HCT116 (cell line): ENCODE data around the gene IQCH. TPM values are rescaled to one million over a fixed set of nuclear protein-coding genes. Genes with fewer than 3 reads are reported as not detected.

Source experiments
- ATAC-seq: fragments of 200-7000 bp; cut with Tn5 transposase; 2 replicates; pipeline ENCODE4 v1.9.1; 2020; ENCODE audit warnings: mild to moderate bottlenecking, moderate library complexity
- BruUV-seq: library from RNA; stranded (reverse); fragments of 400-500 nt; replicated peaks from 2 replicates; lab custom pipeline; 2021; lab: Mats Ljungman, UMichigan
- CTCF ChIA-PET: fragments of 300-600 bp; sonication (Branson Sonifier 250); formaldehyde crosslinking; loops from one replicate; lab custom pipeline; 2021; ENCODE audit warnings: antibody characterized with exemption; lab: Charles Lee
- POLR2A ChIA-PET: fragments of 300-600, 350-600 bp; sonication (Branson Sonifier 250); formaldehyde crosslinking; loops from one replicate; lab custom pipeline; 2021; ENCODE audit warnings: antibody characterized with exemption; lab: Charles Lee
- RAD21 ChIA-PET, 2 experiments: fragments of 300-600 bp; sonication (Branson Sonifier 250); formaldehyde crosslinking; loops; one replicate each; lab custom pipeline; 2023; ENCODE audit warnings: low total read pairs in 2 of 2; ENCODE audit not compliant: uncharacterized antibody in 2 of 2, unreplicated experiment in 2 of 2, low non-redundant PET in 1 of 2; lab: Charles Lee
- DNase-seq: peaks from one replicate; pipeline ENCODE4 v3.0.0-alpha.2; 2010; ENCODE audit warnings: low read depth, low spot score
- H2AFZ ChIP-seq: fragments of 200-600 bp; shearing (Covaris generic), sonication (generic); 2 replicates; pipeline ENCODE4 v1.6.1; 2017; ENCODE audit warnings: low read depth, mixed run types, mixed read lengths, antibody characterized with exemption, low read length; ENCODE audit not compliant: poor library complexity, severe bottlenecking
- H3K27ac ChIP-seq: 2 replicates; pipeline ENCODE4 v1.5.1; 2012; ENCODE audit warnings: low read depth, low read length
- H3K27me3 ChIP-seq: fragments of 200-600 bp; sonication (generic); 2 replicates; pipeline ENCODE4 v1.6.1; 2016; ENCODE audit warnings: mixed run types, low read length, mixed read lengths; ENCODE audit not compliant: insufficient read depth
- H3K36me3 ChIP-seq, 2 experiments: fragments of 200-500 bp in 1 of 2; fragments of 200-600 bp in 1 of 2; sonication (Bioruptor generic) in 1 of 2; sonication (generic) in 1 of 2; 2 replicates each; pipeline versions ENCODE4 v1.5.1 to v1.6.1; 2014 to 2016; ENCODE audit warnings: low read length in 2 of 2, inconsistent platforms in 1 of 2, mixed read lengths in 1 of 2, mixed run types in 1 of 2; ENCODE audit not compliant: insufficient read depth in 2 of 2, control insufficient read depth in 1 of 2
- H3K4me1 ChIP-seq, 2 experiments: fragments of 200-600 bp in 1 of 2; sonication (generic) in 1 of 2; 2 replicates each; pipeline versions ENCODE4 v1.5.1 to v1.6.1; 2012 to 2017; ENCODE audit warnings: low read length in 2 of 2, inconsistent platforms in 1 of 2, mild to moderate bottlenecking in 1 of 2, mixed read lengths in 1 of 2, mixed run types in 1 of 2, moderate library complexity in 1 of 2; ENCODE audit not compliant: insufficient read depth in 2 of 2, control insufficient read depth in 1 of 2
- H3K4me2 ChIP-seq: fragments of 200-600 bp; sonication (generic); 2 replicates; pipeline ENCODE4 v1.6.1; 2017; ENCODE audit warnings: mixed run types, low read length, mixed read lengths
- H3K4me3 ChIP-seq, 2 experiments: fragments of 200-600 bp in 1 of 2; sonication (generic) in 1 of 2; replicated peaks in 1 of 2; 2 replicates each; pipeline ENCODE4 v1.5.1; 2011 to 2016; ENCODE audit warnings: low read length in 2 of 2, control low read depth in 1 of 2, low read depth in 1 of 2, mild to moderate bottlenecking in 1 of 2, mixed read lengths in 1 of 2, mixed run types in 1 of 2
- H3K79me2 ChIP-seq: fragments of 200-600 bp; sonication (generic); 2 replicates; pipeline ENCODE4 v1.6.1; 2017; ENCODE audit warnings: mild to moderate bottlenecking, mixed run types, low read length, moderate library complexity, mixed read lengths; ENCODE audit not compliant: insufficient read depth
- H3K9ac ChIP-seq: fragments of 200-600 bp; sonication (generic); 2 replicates; pipeline ENCODE4 v1.6.1; 2016; ENCODE audit warnings: low read length, mixed read lengths
- H3K9me2 ChIP-seq: fragments of 200-600 bp; sonication (generic), shearing (Covaris generic); 2 replicates; pipeline ENCODE4 v1.6.1; 2017; ENCODE audit warnings: mixed run types, mild to moderate bottlenecking, moderate library complexity; ENCODE audit not compliant: insufficient read depth
- H3K9me3 ChIP-seq, 2 experiments: fragments of 200-500 bp in 1 of 2; fragments of 200-600 bp in 1 of 2; sonication (Bioruptor generic) in 1 of 2; sonication (generic) in 1 of 2; 2 replicates each; pipeline ENCODE4 v1.6.1; 2014 to 2017; ENCODE audit warnings: low read length in 2 of 2, mixed read lengths in 2 of 2, inconsistent platforms in 1 of 2, low read depth in 1 of 2, mild to moderate bottlenecking in 1 of 2, mixed run types in 1 of 2, moderate library complexity in 1 of 2; ENCODE audit not compliant: control insufficient read depth in 1 of 2, insufficient read depth in 1 of 2
- H4K20me1 ChIP-seq: fragments of 200-600 bp; sonication (generic), shearing (Covaris generic); 2 replicates; pipeline ENCODE4 v1.6.1; 2017; ENCODE audit warnings: mixed run types, mild to moderate bottlenecking, moderate library complexity; ENCODE audit not compliant: insufficient read depth
- ATF3 ChIP-seq: IDR thresholded peaks from 2 replicates; pipeline ENCODE4 v1.6.1; 2012
- CBX3 ChIP-seq: IDR thresholded peaks from 2 replicates; pipeline ENCODE4 v1.6.1; 2012; ENCODE audit warnings: low read depth
- CTCF ChIP-seq, 3 experiments: fragments of 200-600 bp in 1 of 3; sonication (generic) in 1 of 3; IDR thresholded peaks in 2 of 3; conservative IDR thresholded peaks in 1 of 3; 2 replicates each; pipeline ENCODE4 v1.5.1; 2012 to 2017; ENCODE audit warnings: low read depth in 2 of 3, low read length in 2 of 3, antibody characterized with exemption in 1 of 3, borderline replicate concordance in 1 of 3, control low read depth in 1 of 3, mild to moderate bottlenecking in 1 of 3, mixed read lengths in 1 of 3, mixed run types in 1 of 3, moderate library complexity in 1 of 3; ENCODE audit not compliant: insufficient read depth in 1 of 3
- EGR1 ChIP-seq: IDR thresholded peaks from 2 replicates; pipeline ENCODE4 v1.6.1; 2012; ENCODE audit warnings: low read depth
- FOSL1 ChIP-seq: IDR thresholded peaks from 2 replicates; pipeline ENCODE4 v1.6.1; 2012; ENCODE audit warnings: low read depth
- POLR2A ChIP-seq: IDR thresholded peaks from 2 replicates; pipeline ENCODE4 v1.7.0; 2011; ENCODE audit warnings: borderline replicate concordance; ENCODE audit not compliant: insufficient read depth, insufficient read length; ENCODE audit errors: extremely low read depth
- POLR2AphosphoS5 ChIP-seq: IDR thresholded peaks from 2 replicates; pipeline ENCODE4 v1.6.1; 2011; ENCODE audit warnings: mild to moderate bottlenecking, low read depth, low read length, moderate library complexity
- RAD21 ChIP-seq: IDR thresholded peaks from 2 replicates; pipeline ENCODE4 v1.6.1; 2012; ENCODE audit warnings: low read depth, mild to moderate bottlenecking
- SP1 ChIP-seq: IDR thresholded peaks from 2 replicates; pipeline ENCODE4 v1.6.1; 2012; ENCODE audit warnings: low read depth
- SRF ChIP-seq: IDR thresholded peaks from 2 replicates; pipeline ENCODE4 v1.6.1; 2012; ENCODE audit warnings: low read depth
- ZBTB33 ChIP-seq: IDR thresholded peaks from 2 replicates; pipeline ENCODE4 v1.6.1; 2011; ENCODE audit warnings: mild to moderate bottlenecking, low read length, moderate library complexity; ENCODE audit not compliant: insufficient replicate concordance; ENCODE audit errors: extremely low read depth
- ZFX ChIP-seq: fragments of 450-650 bp; IDR thresholded peaks from 2 replicates; pipeline ENCODE4 v1.6.1; 2017
- ZNF274 ChIP-seq: fragments of 200-500 bp; sonication (Bioruptor generic); IDR thresholded peaks from 2 replicates; pipeline ENCODE4 v1.6.1; 2014; ENCODE audit warnings: mild to moderate bottlenecking, low read depth, low read length, inconsistent platforms
- intact Hi-C: fragments of 100-400 bp; cut with micrococcal nuclease; formaldehyde crosslinking; loops from 2 replicates; pipeline ENCODE4 v1.10.0; 2022
- total RNA-seq: library from RNA; stranded (reverse); gene quantifications from one replicate; pipeline ENCODE4 v1.2.1, GENCODE V29; 2021; ENCODE audit not compliant: unreplicated experiment
- TF ChIP-seq, protein P1 (sequence below): IDR thresholded peaks from 2 replicates; pipeline ENCODE4 v1.6.1; 2012

The IQCH gene
- total RNA-seq, 1 experiment from 2014 or later = 4.6 TPM

GRCh38 chr15:67420137-67420536, 165.6 kb downstream of the IQCH start:
- POLR2A ChIA-PET = no interaction called here
- H3K36me3 ChIP-seq = no peaks in the 10 kb centered on the region
- no peak overlapping the region for H2AFZ ChIP-seq
- RAD21 ChIA-PET = no interaction called here
- H3K4me1 ChIP-seq = no peaks in the 10 kb centered on the region
- H3K79me2 ChIP-seq = no peaks in the 10 kb centered on the region
- H3K27me3 ChIP-seq = no peaks in the 10 kb centered on the region
- no peaks in the 10 kb centered on the region for H4K20me1 ChIP-seq
- no TSS peak for BruUV-seq
- no peaks in the 10 kb centered on the region for H3K9me3 ChIP-seq
- H3K4me3 ChIP-seq = no peak overlapping the region
- CTCF ChIA-PET = no interaction called here
- no peak for ATAC-seq
- no peak overlapping the region for H3K9ac ChIP-seq
- H3K9me2 ChIP-seq = no peaks in the 10 kb centered on the region
- intact Hi-C loops = no loop called here
- DNase-seq = no peak
- TF ChIP-seq, protein P1, sequence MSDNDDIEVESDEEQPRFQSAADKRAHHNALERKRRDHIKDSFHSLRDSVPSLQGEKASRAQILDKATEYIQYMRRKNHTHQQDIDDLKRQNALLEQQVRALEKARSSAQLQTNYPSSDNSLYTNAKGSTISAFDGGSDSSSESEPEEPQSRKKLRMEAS = no peak
- TF ChIP-seq ATF3 = no peak
- TF ChIP-seq POLR2AphosphoS5 = no peak
- no peak for TF ChIP-seq SRF
- no peak for TF ChIP-seq SP1
- no peak for TF ChIP-seq POLR2A
- no peak for TF ChIP-seq CTCF (IDR thresholded peaks at IDR 0.05 in 2 of 3, conservative IDR thresholded peaks at IDR 0.05 in 1 of 3; ENCODE audit: borderline replicate concordance in 1 of 3, insufficient read depth in 1 of 3, low read depth in 2 of 3, low read length in 2 of 3)
- no peak for TF ChIP-seq EGR1
- no peak for TF ChIP-seq ZBTB33
- no peak for TF ChIP-seq ZNF274
- TF ChIP-seq FOSL1 = no peak
- no peak for TF ChIP-seq CBX3
- no peak for TF ChIP-seq ZFX
- TF ChIP-seq RAD21 = no peak
- H3K4me2 ChIP-seq = no peak overlapping the region
- no peak overlapping the region for H3K27ac ChIP-seq
